ENCODE results near the gene PARN. TPM values are rescaled to one million over a fixed set of nuclear protein-coding genes. Genes with fewer than 3 reads are reported as not detected.

The PARN gene
- polyA plus RNA-seq, 2 of the 4 experiments (the other 2 are of a cell fraction) = 40.0 to 58.6 TPM

DNA sequence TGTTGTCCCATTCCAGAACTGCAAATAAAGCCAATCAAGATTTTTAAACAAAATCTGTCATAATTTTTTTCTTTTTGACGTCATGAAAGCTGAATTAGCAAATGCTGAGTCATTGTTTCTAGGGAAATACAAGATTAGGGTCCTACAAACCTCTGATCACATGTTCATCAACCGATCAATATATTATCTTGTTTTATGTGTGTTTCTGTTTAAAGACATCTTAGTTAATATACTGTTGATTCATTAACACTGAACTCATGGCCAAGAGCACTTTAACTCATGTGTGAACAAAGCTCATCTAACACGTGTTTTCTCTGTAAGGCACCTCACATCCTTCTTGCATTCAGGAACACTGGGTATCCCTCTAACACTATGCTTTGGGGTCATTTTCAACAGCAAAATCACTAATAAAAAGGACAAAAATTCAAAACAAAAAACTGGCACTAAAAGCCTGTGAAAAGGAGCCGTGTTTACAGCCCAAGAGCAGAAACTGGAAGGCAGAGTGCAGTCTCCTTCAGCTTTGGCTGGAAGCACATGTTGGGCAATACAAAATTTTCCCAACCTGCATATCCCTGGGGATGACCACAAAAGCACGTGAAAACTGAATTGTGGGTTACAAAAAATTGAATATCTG is 102.5 kb downstream of the PARN start (continued):
- TF ChIP-seq CHD2 (IDR thresholded peaks at IDR 0.05; ENCODE audit: low read length, partially characterized antibody) = no peak
- no peak for TF ChIP-seq HEYL (CRISPR knock-in tag; IDR thresholded peaks at IDR 0.05)
- peak; percentile 26; the same call in 1 of the 2 replicates for TF ChIP-seq FOXS1 (CRISPR knock-in tag; IDR thresholded peaks at IDR 0.05)
- TF ChIP-seq RAD21 (conservative IDR thresholded peaks at IDR 0.05 in 1 of 2, IDR thresholded peaks at IDR 0.05 in 1 of 2) = no peak
- no peak for TF ChIP-seq CTCF (IDR thresholded peaks at IDR 0.05)
- TF ChIP-seq, protein P1, sequence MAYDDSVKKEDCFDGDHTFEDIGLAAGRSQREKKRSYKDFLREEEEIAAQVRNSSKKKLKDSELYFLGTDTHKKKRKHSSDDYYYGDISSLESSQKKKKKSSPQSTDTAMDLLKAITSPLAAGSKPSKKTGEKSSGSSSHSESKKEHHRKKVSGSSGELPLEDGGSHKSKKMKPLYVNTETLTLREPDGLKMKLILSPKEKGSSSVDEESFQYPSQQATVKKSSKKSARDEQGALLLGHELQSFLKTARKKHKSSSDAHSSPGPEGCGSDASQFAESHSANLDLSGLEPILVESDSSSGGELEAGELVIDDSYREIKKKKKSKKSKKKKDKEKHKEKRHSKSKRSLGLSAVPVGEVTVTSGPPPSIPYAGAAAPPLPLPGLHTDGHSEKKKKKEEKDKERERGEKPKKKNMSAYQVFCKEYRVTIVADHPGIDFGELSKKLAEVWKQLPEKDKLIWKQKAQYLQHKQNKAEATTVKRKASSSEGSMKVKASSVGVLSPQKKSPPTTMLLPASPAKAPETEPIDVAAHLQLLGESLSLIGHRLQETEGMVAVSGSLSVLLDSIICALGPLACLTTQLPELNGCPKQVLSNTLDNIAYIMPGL (CRISPR knock-in tag; IDR thresholded peaks at IDR 0.05; ENCODE audit: borderline replicate concordance) = no peak; the same call in 1 of the 2 replicates
- TF ChIP-seq KDM5A (IDR thresholded peaks at IDR 0.05) = no peak
- peak; percentile 68 for TF ChIP-seq HOXA7 (CRISPR knock-in tag; IDR thresholded peaks at IDR 0.05)
- 0 out of 2 replicates have a peak, but pooled peaks have one; percentile 10 for TF ChIP-seq ATOH8 (CRISPR knock-in tag; IDR thresholded peaks at IDR 0.05; ENCODE audit: low read depth)
- no peak for TF ChIP-seq POLR2AphosphoS2 (conservative IDR thresholded peaks at IDR 0.05; ENCODE audit: low read length)
- TF ChIP-seq, protein P2, sequence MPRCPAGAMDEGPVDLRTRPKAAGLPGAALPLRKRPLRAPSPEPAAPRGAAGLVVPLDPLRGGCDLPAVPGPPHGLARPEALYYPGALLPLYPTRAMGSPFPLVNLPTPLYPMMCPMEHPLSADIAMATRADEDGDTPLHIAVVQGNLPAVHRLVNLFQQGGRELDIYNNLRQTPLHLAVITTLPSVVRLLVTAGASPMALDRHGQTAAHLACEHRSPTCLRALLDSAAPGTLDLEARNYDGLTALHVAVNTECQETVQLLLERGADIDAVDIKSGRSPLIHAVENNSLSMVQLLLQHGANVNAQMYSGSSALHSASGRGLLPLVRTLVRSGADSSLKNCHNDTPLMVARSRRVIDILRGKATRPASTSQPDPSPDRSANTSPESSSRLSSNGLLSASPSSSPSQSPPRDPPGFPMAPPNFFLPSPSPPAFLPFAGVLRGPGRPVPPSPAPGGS (IDR thresholded peaks at IDR 0.05) = no peak
- peak; percentile 62 for TF ChIP-seq HOXB13 (CRISPR knock-in tag; IDR thresholded peaks at IDR 0.05; ENCODE audit: low read depth)
- TF ChIP-seq CBX8 (IDR thresholded peaks at IDR 0.05) = no peak
- peak; percentile 37; the same call in 1 of the 2 replicates for TF ChIP-seq MAX (IDR thresholded peaks at IDR 0.05)
- TF ChIP-seq NPAS2 (CRISPR knock-in tag; IDR thresholded peaks at IDR 0.05; ENCODE audit: borderline replicate concordance) = no peak
- no peak for TF ChIP-seq KDM1A (IDR thresholded peaks at IDR 0.05; ENCODE audit: low read depth)
- no peak for TF ChIP-seq ZSCAN20 (CRISPR knock-in tag; IDR thresholded peaks at IDR 0.05)
- no peak for TF ChIP-seq POLR2A (IDR thresholded peaks at IDR 0.05; ENCODE audit: low read length)
- TF ChIP-seq ELK1 (IDR thresholded peaks at IDR 0.05; ENCODE audit: low read depth, low read length) = no peak
- no peak for TF ChIP-seq RFX5 (IDR thresholded peaks at IDR 0.05)
- no peak for TF ChIP-seq CBX2 (IDR thresholded peaks at IDR 0.05; ENCODE audit: borderline replicate concordance, low read depth)
- TF ChIP-seq TP53 (CRISPR knock-in tag; IDR thresholded peaks at IDR 0.05) = no peak
- 0 out of 2 replicates have a peak, but pooled peaks have one; percentile 10 for TF ChIP-seq HOXB5 (CRISPR knock-in tag; IDR thresholded peaks at IDR 0.05)
- TF ChIP-seq BHLHE40 (IDR thresholded peaks at IDR 0.05; ENCODE audit: low read depth, low read length) = no peak
- no peak for TF ChIP-seq NR3C1 (IDR thresholded peaks at IDR 0.05)
- TF ChIP-seq NFE2L2 (conservative IDR thresholded peaks at IDR 0.05; ENCODE audit: low read length) = peak; percentile 98
- no peak for TF ChIP-seq ESRRA (IDR thresholded peaks at IDR 0.05; ENCODE audit: borderline replicate concordance, low read length)
- no peak for TF ChIP-seq JUNB (IDR thresholded peaks at IDR 0.05)
- TF ChIP-seq, protein P3, sequence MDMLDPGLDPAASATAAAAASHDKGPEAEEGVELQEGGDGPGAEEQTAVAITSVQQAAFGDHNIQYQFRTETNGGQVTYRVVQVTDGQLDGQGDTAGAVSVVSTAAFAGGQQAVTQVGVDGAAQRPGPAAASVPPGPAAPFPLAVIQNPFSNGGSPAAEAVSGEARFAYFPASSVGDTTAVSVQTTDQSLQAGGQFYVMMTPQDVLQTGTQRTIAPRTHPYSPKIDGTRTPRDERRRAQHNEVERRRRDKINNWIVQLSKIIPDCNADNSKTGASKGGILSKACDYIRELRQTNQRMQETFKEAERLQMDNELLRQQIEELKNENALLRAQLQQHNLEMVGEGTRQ (IDR thresholded peaks at IDR 0.05) = no peak
- TF ChIP-seq ZC3H11A (IDR thresholded peaks at IDR 0.05) = no peak
- no peak for TF ChIP-seq MYC (IDR thresholded peaks at IDR 0.05; ENCODE audit: borderline replicate concordance, low read length)
- 0 out of 5 replicates have a peak, but pooled peaks of 1 of the 2 experiments have one; percentile 45 for TF ChIP-seq JUN (IDR thresholded peaks at IDR 0.05)
